HepG2 (cell line): Measurements from ENCODE around the gene ATF7IP. TPM values are rescaled to one million over a fixed set of nuclear protein-coding genes. Genes with fewer than 3 reads are reported as not detected.

Source experiments
- ATAC-seq: fragments of 200-7000 bp; cut with Tn5 transposase; 3 replicates; pipeline ENCODE4 v1.9.1; 2020; ENCODE audit warnings: mild to moderate bottlenecking, moderate library complexity
- BruUV-seq: library from RNA; stranded (reverse); fragments of 400-500 nt; replicated peaks from 2 replicates; lab custom pipeline; 2021; lab: Mats Ljungman, UMichigan
- CTCF ChIA-PET: fragments of 300-600 bp; formaldehyde crosslinking; extraction: SDS; loops from one replicate; lab custom pipeline; 2021; ENCODE audit warnings: low total read pairs, inconsistent platforms, low intra/inter-chr PET ratio; lab: Yijun Ruan, JAX
- POLR2A ChIA-PET: fragments of 350-600 bp; sonication (Branson Sonifier 250); formaldehyde crosslinking; loops from one replicate; lab custom pipeline; 2020; ENCODE audit warnings: antibody characterized with exemption, inconsistent platforms; lab: Yijun Ruan, JAX
- DNase-seq: peaks from one replicate; pipeline ENCODE4 v3.0.0-alpha.2; 2015; ENCODE audit warnings: low spot score
- FAIRE-seq: peaks from 3 replicates; lab custom pipeline; 2011; peaks lifted over from hg19 to GRCh38; lab: Jason Lieb, UNC
- H2AFZ ChIP-seq: one replicate; pipeline ENCODE4 v1.6.1; 2011; ENCODE audit warnings: low read length, inconsistent platforms
- H3K27ac ChIP-seq: fragments of 300-600 bp; 3 replicates; pipeline ENCODE4 v1.8.0; 2011; ENCODE audit warnings: mixed run types, mild to moderate bottlenecking, mixed read lengths, low read length, inconsistent platforms; ENCODE audit not compliant: insufficient read depth; ENCODE audit errors: extremely low read length
- H3K27me3 ChIP-seq, 2 experiments: fragments of 200-600 bp in 1 of 2; 2 replicates in 1 of 2; 3 replicates in 1 of 2; pipeline versions ENCODE4 v1.6.0 to v1.8.0; 2011; ENCODE audit warnings: low read length in 2 of 2, mild to moderate bottlenecking in 2 of 2, moderate library complexity in 2 of 2, inconsistent platforms in 1 of 2; ENCODE audit not compliant: insufficient read depth in 2 of 2, control insufficient read depth in 1 of 2
- H3K36me3 ChIP-seq, 2 experiments: fragments of 200-600 bp in 1 of 2; replicated peaks in 1 of 2; 2 replicates in 1 of 2; 3 replicates in 1 of 2; pipeline versions ENCODE4 v1.5.1 to v1.8.0; 2011; ENCODE audit warnings: low read length in 2 of 2, inconsistent platforms in 1 of 2; ENCODE audit not compliant: insufficient read depth in 2 of 2, control insufficient read depth in 1 of 2
- H3K4me1 ChIP-seq: 2 replicates; pipeline ENCODE4 v1.5.1; 2012; ENCODE audit warnings: low read length, inconsistent platforms; ENCODE audit not compliant: insufficient read depth
- H3K4me2 ChIP-seq: 2 replicates; pipeline ENCODE4 v1.6.0; 2011; ENCODE audit warnings: low read depth, low read length, inconsistent platforms
- H3K4me3 ChIP-seq, 3 experiments: fragments of 200-600 bp in 1 of 3; sonication (generic), shearing (Covaris generic) in 1 of 3; replicated peaks in 1 of 3; 2 replicates each; pipeline ENCODE4 v1.5.1; 2011 to 2016; ENCODE audit warnings: low read length in 3 of 3, inconsistent platforms in 2 of 3, low read depth in 2 of 3, mild to moderate bottlenecking in 2 of 3, control low read depth in 1 of 3, mixed read lengths in 1 of 3; ENCODE audit not compliant: insufficient read depth in 1 of 3
- H3K79me2 ChIP-seq: one replicate; pipeline ENCODE4 v1.6.1; 2011; ENCODE audit warnings: low read length, inconsistent platforms; ENCODE audit not compliant: insufficient read depth
- H3K9ac ChIP-seq: 2 replicates; pipeline ENCODE4 v1.6.0; 2011; ENCODE audit warnings: mild to moderate bottlenecking, low read depth, low read length, inconsistent platforms; ENCODE audit not compliant: insufficient read depth
- H3K9me3 ChIP-seq: 2 replicates; pipeline ENCODE4 v1.5.1; 2012; ENCODE audit warnings: mild to moderate bottlenecking, low read length
- H4K20me1 ChIP-seq: 2 replicates; pipeline ENCODE4 v1.6.0; 2011; ENCODE audit warnings: inconsistent platforms, mild to moderate bottlenecking, low read length, moderate library complexity; ENCODE audit not compliant: insufficient read depth
- LCORL ChIP-seq, 2 experiments: fragments of 450-650 bp in 1 of 2; sonication (generic) in 1 of 2; formaldehyde crosslinking in 1 of 2; IDR thresholded peaks; 2 replicates each; pipeline versions ENCODE4 v1.5.0 to v1.6.1; 2017 to 2020; ENCODE audit warnings: antibody characterized with exemption in 1 of 2, missing genetic modification reagents in 1 of 2
- SMAD9 ChIP-seq: sonication (generic); formaldehyde crosslinking; IDR thresholded peaks from 2 replicates; pipeline ENCODE4 v1.5.1; 2020; ENCODE audit warnings: mild to moderate bottlenecking, missing genetic modification reagents
- SMYD3 ChIP-seq: sonication (generic); formaldehyde crosslinking; IDR thresholded peaks from 2 replicates; pipeline ENCODE4 v1.8.1; 2023; ENCODE audit warnings: mild to moderate bottlenecking, missing genetic modification reagents
- SOX5 ChIP-seq: IDR thresholded peaks from 2 replicates; pipeline ENCODE4 v1.6.1; 2016; ENCODE audit warnings: borderline replicate concordance
- THYN1 ChIP-seq: sonication (generic); formaldehyde crosslinking; IDR thresholded peaks from 2 replicates; pipeline ENCODE4 v1.8.1; 2023; ENCODE audit warnings: low read depth, mild to moderate bottlenecking, moderate library complexity, missing genetic modification reagents, borderline replicate concordance
- ZNF850 ChIP-seq: sonication (generic); formaldehyde crosslinking; conservative IDR thresholded peaks from 2 replicates; pipeline ENCODE4 v1.9.0; 2021; ENCODE audit warnings: mild to moderate bottlenecking, missing genetic modification reagents
- WGBS: methylation state at CpG from one replicate; pipeline ENCODE4 v1.1.6; 2017; ENCODE audit warnings: low lambda C conversion rate; 5-methylcytosine and 5-hydroxymethylcytosine counted together
- in situ Hi-C: cut with HindIII; loops from 2 replicates; pipeline ENCODE4 v1.10.0; 2017; ENCODE audit warnings: low pct_unique_long_range_greater_than_20kb; ENCODE audit not compliant: extremely low pct_ligation_motif_present
- intact Hi-C: fragments of 100-400 bp; cut with micrococcal nuclease; formaldehyde crosslinking; loops from one replicate; pipeline ENCODE4 v1.10.0; 2022; ENCODE audit not compliant: unreplicated experiment
- polyA plus RNA-seq, 8 experiments: library from polyadenylated mRNA; depleted of rRNA in 3 of 8; stranded (reverse) in 7 of 8; unstranded in 1 of 8; fragments of >200 nt; fragmentation: Illumina TruSeq in 4 of 8; extraction: Trizol in 4 of 8; gene quantifications; 2 replicates each; pipeline versions ENCODE4 v1.2.1 to v1.2.3, GENCODE V29; 2011 to 2016; ENCODE audit warnings: low read depth in 4 of 8, missing spikeins in 1 of 8, mixed read lengths in 1 of 8; ENCODE audit not compliant: insufficient read depth in 1 of 8
- total RNA-seq, 5 experiments: library from RNA; depleted of rRNA; stranded (reverse); fragments of >200 nt; fragmentation: Illumina TruSeq; extraction: Trizol; gene quantifications; 2 replicates each; pipeline ENCODE4 v1.2.3, GENCODE V29; 2016; ENCODE audit warnings: low read depth in 1 of 5
- TF ChIP-seq, protein P1 (sequence below): sonication (generic); formaldehyde crosslinking; IDR thresholded peaks from 2 replicates; pipeline ENCODE4 v1.4.0; 2020; ENCODE audit warnings: missing genetic modification reagents, borderline replicate concordance
- TF ChIP-seq, protein P2 (sequence below): sonication (generic); formaldehyde crosslinking; IDR thresholded peaks from 2 replicates; pipeline ENCODE4 v1.4.0; 2020; ENCODE audit warnings: mild to moderate bottlenecking, missing genetic modification reagents
- TF ChIP-seq, protein P3 (sequence below): IDR thresholded peaks from 2 replicates; pipeline ENCODE4 v1.6.1; 2016
- TF ChIP-seq, protein P4 (sequence below): sonication (generic); formaldehyde crosslinking; IDR thresholded peaks from 2 replicates; pipeline ENCODE4 v1.4.0; 2020; ENCODE audit warnings: missing genetic modification reagents, mild to moderate bottlenecking, borderline replicate concordance
- TF ChIP-seq, protein P5 (sequence below): sonication (generic); formaldehyde crosslinking; IDR thresholded peaks from 2 replicates; pipeline ENCODE4 v1.9.0; 2021; ENCODE audit warnings: missing genetic modification reagents, borderline replicate concordance

The ATF7IP gene
- total and polyA plus RNA-seq, 2 of the 13 experiments (the other 11 are each of a cell fraction or from before 2014, with no cell fraction given), result 1.8 to 11.8 TPM

DNA sequence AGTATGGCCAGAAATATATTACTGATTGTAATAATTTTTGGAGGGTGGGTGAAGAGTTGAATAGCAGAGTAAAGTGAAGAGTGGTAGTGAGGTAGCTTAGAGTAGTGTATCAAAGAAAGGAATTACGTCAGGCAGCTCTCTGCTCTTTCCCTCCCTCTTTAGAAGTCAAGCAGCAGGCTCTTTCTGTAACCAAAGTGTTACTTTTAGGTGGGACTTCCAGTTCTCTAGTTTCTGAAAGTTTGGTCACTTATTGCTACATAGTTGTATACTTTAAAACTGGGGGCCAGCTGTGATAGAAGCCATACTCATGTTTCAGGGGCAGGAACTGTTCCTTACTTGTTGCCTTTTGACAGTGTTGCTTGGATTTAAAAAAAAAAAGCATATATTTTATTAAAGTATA is 30.6 kb downstream of the ATF7IP start:
- no peak for FAIRE-seq
- BruUV-seq, result no TSS peak
- no peaks in the 10 kb centered on the region for H3K27me3 ChIP-seq
- H3K4me1 ChIP-seq, result peaks cover 10% of the 10 kb centered on the region
- H3K4me3 ChIP-seq, result no peak overlapping the region
- in situ Hi-C loops (no loop called here), intact Hi-C loops (no loop called here)
- WGBS, result 59% methylated on average over 1 of the region's 1 CpG
- no peak overlapping the region for H3K27ac ChIP-seq
- no peak for DNase-seq
- H2AFZ ChIP-seq, result no peak overlapping the region
- no peaks in the 10 kb centered on the region for H3K36me3 ChIP-seq
- no peaks in the 10 kb centered on the region for H3K9me3 ChIP-seq
- ATAC-seq, result no peak
- no peak overlapping the region for H3K9ac ChIP-seq
- ChIA-PET POLR2A (no interaction called here), CTCF (no interaction called here)
- H3K4me2 ChIP-seq, result no peak overlapping the region
- TF ChIP-seq, protein P1, sequence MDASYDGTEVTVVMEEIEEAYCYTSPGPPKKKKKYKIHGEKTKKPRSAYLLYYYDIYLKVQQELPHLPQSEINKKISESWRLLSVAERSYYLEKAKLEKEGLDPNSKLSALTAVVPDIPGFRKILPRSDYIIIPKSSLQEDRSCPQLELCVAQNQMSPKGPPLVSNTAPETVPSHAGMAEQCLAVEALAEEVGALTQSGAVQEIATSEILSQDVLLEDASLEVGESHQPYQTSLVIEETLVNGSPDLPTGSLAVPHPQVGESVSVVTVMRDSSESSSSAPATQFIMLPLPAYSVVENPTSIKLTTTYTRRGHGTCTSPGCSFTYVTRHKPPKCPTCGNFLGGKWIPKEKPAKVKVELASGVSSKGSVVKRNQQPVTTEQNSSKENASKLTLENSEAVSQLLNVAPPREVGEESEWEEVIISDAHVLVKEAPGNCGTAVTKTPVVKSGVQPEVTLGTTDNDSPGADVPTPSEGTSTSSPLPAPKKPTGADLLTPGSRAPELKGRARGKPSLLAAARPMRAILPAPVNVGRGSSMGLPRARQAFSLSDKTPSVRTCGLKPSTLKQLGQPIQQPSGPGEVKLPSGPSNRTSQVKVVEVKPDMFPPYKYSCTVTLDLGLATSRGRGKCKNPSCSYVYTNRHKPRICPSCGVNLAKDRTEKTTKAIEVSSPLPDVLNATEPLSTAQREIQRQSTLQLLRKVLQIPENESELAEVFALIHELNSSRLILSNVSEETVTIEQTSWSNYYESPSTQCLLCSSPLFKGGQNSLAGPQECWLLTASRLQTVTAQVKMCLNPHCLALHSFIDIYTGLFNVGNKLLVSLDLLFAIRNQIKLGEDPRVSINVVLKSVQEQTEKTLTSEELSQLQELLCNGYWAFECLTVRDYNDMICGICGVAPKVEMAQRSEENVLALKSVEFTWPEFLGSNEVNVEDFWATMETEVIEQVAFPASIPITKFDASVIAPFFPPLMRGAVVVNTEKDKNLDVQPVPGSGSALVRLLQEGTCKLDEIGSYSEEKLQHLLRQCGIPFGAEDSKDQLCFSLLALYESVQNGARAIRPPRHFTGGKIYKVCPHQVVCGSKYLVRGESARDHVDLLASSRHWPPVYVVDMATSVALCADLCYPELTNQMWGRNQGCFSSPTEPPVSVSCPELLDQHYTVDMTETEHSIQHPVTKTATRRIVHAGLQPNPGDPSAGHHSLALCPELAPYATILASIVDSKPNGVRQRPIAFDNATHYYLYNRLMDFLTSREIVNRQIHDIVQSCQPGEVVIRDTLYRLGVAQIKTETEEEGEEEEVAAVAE (CRISPR knock-in tag), result no peak
- TF ChIP-seq, protein P2, sequence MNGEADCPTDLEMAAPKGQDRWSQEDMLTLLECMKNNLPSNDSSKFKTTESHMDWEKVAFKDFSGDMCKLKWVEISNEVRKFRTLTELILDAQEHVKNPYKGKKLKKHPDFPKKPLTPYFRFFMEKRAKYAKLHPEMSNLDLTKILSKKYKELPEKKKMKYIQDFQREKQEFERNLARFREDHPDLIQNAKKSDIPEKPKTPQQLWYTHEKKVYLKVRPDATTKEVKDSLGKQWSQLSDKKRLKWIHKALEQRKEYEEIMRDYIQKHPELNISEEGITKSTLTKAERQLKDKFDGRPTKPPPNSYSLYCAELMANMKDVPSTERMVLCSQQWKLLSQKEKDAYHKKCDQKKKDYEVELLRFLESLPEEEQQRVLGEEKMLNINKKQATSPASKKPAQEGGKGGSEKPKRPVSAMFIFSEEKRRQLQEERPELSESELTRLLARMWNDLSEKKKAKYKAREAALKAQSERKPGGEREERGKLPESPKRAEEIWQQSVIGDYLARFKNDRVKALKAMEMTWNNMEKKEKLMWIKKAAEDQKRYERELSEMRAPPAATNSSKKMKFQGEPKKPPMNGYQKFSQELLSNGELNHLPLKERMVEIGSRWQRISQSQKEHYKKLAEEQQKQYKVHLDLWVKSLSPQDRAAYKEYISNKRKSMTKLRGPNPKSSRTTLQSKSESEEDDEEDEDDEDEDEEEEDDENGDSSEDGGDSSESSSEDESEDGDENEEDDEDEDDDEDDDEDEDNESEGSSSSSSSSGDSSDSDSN (CRISPR knock-in tag), result no peak
- TF ChIP-seq SMAD9 (CRISPR knock-in tag) (no peak), SMYD3 (CRISPR knock-in tag) (no peak), SOX5 (CRISPR knock-in tag) (no peak), THYN1 (no peak), LCORL (IDR thresholded peaks at IDR 0.05) (no peak), LCORL (CRISPR knock-in tag; IDR thresholded peaks at IDR 0.05) (no peak), ZNF850 (no peak)
- TF ChIP-seq, protein P3, sequence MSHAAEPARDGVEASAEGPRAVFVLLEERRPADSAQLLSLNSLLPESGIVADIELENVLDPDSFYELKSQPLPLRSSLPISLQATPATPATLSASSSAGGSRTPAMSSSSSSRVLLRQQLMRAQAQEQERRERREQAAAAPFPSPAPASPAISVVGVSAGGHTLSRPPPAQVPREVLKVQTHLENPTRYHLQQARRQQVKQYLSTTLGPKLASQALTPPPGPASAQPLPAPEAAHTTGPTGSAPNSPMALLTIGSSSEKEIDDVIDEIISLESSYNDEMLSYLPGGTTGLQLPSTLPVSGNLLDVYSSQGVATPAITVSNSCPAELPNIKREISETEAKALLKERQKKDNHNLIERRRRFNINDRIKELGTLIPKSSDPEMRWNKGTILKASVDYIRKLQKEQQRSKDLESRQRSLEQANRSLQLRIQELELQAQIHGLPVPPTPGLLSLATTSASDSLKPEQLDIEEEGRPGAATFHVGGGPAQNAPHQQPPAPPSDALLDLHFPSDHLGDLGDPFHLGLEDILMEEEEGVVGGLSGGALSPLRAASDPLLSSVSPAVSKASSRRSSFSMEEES, result no peak
- TF ChIP-seq, protein P4, sequence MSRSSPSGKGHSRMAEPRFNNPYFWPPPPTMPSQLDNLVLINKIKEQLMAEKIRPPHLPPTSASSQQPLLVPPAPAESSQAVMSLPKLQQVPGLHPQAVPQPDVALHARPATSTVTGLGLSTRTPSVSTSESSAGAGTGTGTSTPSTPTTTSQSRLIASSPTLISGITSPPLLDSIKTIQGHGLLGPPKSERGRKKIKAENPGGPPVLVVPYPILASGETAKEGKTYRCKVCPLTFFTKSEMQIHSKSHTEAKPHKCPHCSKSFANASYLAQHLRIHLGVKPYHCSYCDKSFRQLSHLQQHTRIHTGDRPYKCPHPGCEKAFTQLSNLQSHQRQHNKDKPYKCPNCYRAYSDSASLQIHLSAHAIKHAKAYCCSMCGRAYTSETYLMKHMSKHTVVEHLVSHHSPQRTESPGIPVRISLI (CRISPR knock-in tag), result no peak
- TF ChIP-seq, protein P5, sequence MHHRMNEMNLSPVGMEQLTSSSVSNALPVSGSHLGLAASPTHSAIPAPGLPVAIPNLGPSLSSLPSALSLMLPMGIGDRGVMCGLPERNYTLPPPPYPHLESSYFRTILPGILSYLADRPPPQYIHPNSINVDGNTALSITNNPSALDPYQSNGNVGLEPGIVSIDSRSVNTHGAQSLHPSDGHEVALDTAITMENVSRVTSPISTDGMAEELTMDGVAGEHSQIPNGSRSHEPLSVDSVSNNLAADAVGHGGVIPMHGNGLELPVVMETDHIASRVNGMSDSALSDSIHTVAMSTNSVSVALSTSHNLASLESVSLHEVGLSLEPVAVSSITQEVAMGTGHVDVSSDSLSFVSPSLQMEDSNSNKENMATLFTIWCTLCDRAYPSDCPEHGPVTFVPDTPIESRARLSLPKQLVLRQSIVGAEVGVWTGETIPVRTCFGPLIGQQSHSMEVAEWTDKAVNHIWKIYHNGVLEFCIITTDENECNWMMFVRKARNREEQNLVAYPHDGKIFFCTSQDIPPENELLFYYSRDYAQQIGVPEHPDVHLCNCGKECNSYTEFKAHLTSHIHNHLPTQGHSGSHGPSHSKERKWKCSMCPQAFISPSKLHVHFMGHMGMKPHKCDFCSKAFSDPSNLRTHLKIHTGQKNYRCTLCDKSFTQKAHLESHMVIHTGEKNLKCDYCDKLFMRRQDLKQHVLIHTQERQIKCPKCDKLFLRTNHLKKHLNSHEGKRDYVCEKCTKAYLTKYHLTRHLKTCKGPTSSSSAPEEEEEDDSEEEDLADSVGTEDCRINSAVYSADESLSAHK (CRISPR knock-in tag), result no peak
- H4K20me1 ChIP-seq, result no peaks in the 10 kb centered on the region
- H3K79me2 ChIP-seq, result peaks cover 7% of the 10 kb centered on the region
